HUES48 (cell line): ENCODE data around the gene ANKZF1.
"Not testable (repeated sequence)": the region's sequence is repeated elsewhere in the genome, so short reads cannot be mapped to it uniquely, and the experiment has no call there.

Experiments used
- H3K27ac ChIP-seq: one replicate; pipeline ENCODE4 v1.7.0; 2013; ENCODE audit warnings: low read depth, low read length, inconsistent platforms
- H3K27me3 ChIP-seq: 2 replicates; pipeline ENCODE4 v1.6.1; 2013; ENCODE audit warnings: mild to moderate bottlenecking, low read length; ENCODE audit not compliant: control insufficient read depth, insufficient read depth
- H3K36me3 ChIP-seq: 2 replicates; pipeline ENCODE4 v1.6.1; 2013; ENCODE audit warnings: low read length; ENCODE audit not compliant: control insufficient read depth, insufficient read depth
- H3K4me1 ChIP-seq: 2 replicates; pipeline ENCODE4 v1.6.1; 2013; ENCODE audit warnings: mild to moderate bottlenecking, low read length; ENCODE audit not compliant: control insufficient read depth, insufficient read depth
- H3K4me3 ChIP-seq: 2 replicates; pipeline ENCODE4 v1.5.1; 2013; ENCODE audit warnings: mild to moderate bottlenecking, low read depth, low read length
- H3K9ac ChIP-seq: 2 replicates; pipeline ENCODE4 v1.6.1; 2013; ENCODE audit warnings: mild to moderate bottlenecking, low read depth, low read length, moderate library complexity
- H3K9me3 ChIP-seq: 2 replicates; pipeline ENCODE4 v1.6.1; 2013; ENCODE audit warnings: low read length; ENCODE audit not compliant: control insufficient read depth, insufficient read depth

Gene ANKZF1

GRCh38 chr2:219251656-219252055 lies 22.1 kb downstream of the ANKZF1 start:
- no peak overlapping the region for H3K27ac ChIP-seq
- H3K27me3 ChIP-seq, result peaks cover 56% of the 10 kb centered on the region
- H3K4me3 ChIP-seq, result no peak overlapping the region
- H3K9me3 ChIP-seq, result no peaks in the 10 kb centered on the region
- H3K9ac ChIP-seq, result no peak overlapping the region
- peaks cover 29% of the 10 kb centered on the region for H3K36me3 ChIP-seq
- peaks cover 15% of the 10 kb centered on the region for H3K4me1 ChIP-seq

- Histone ChIP-seq H3K36me3 (peaks cover 25% of the 10 kb centered on the region), H3K4me1 (peaks cover 15% of the 10 kb centered on the region), H3K4me3 (peak overlapping the region; percentile 73; the same call in 1 of the 2 replicates), H3K27me3 (peaks cover 58% of the 10 kb centered on the region), H3K9me3 (no peaks in the 10 kb centered on the region), H3K27ac (no peak overlapping the region), H3K9ac (no peak overlapping the region)
Measured at GRCh38 chr2:219252084-219252483, 22.5 kb downstream of the ANKZF1 start.

DNA sequence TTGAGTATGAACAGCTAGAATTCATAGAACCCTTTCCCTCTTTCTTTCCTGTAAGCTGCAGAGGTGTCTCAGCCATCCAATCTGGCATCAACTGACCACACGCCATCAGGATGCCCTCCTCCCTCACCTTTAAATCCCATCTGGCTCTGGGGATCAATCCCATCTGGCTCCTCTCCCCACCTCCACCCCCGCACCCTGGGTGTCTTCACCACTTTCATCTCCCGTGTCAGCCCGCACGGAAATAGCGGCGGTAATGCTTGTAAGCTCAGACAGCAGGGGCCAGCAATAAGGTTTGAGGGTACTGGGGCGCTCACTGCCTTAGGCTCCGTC lies 22.9 kb downstream of the ANKZF1 start:
- Histone ChIP-seq H3K27ac (no peak overlapping the region), H3K27me3 (peaks cover 58% of the 10 kb centered on the region)

DNA sequence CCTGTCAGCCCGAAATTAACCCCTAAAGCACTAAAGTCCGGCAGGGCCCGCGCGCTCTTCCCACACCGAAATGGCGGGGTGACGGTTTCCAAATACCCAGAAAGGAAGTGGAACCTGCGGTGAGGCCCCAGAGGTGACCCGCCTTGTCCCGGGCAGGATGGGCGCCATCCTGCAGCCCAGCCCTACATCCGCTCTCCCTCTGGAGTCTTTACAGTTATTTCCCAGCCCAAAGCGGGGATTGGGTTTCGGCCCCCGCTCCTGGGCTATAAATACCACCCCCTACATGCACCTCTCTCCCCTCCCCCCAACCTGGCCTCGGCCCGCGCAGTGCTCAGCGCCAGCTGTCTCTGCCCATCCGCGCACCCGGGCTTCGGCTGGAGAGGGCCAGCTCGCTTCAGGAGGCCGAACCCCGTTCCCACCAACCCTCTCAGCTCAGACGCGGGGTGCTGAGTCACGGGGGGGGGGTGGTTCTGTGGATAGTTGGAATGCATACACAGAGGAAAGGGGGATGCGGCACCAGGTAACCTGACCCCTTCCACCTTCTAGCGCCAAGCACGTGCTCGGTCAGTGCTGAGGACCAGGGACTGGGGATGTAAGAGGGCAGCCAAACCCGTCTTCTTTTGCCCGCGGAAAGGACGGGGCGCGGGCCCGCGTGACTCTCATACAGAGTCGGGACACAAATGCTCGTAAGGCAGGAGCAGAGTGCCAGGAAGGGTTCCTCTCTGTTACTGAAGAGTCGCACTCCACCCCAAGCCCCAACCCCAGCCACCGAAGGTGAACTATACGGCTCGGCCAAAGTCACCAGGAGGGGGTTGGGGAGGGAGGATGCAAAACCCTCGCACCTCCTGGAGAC lies 23.5 kb downstream of the ANKZF1 start, which contains the start of gene TUBA4B:
TUBA4B (plus strand) TSS at position 344 of the 853 bp plus-strand sequence; CDS start at position 509, 165 bp downstream.
- Histone ChIP-seq H3K27me3 (peaks cover 58% of the 10 kb centered on the region), H3K9ac (no peak within 1 kb of the TSS), H3K4me1 (peaks cover 15% of the 10 kb centered on the region), H3K9me3 (no peaks in the 10 kb centered on the region), H3K27ac (no peak within 1 kb of the TSS), H3K4me3 (peak within 1 kb of the TSS; percentile 73), H3K36me3 (peaks cover 14% of the 10 kb centered on the region)

More for the DNA sequence above, 22.9 kb downstream of the ANKZF1 start:
- no peak overlapping the region for H3K9ac ChIP-seq
- peaks cover 20% of the 10 kb centered on the region for H3K36me3 ChIP-seq
- peaks cover 15% of the 10 kb centered on the region for H3K4me1 ChIP-seq
- H3K9me3 ChIP-seq, result no peaks in the 10 kb centered on the region
- H3K4me3 ChIP-seq, result peak overlapping the region; percentile 73

DNA sequence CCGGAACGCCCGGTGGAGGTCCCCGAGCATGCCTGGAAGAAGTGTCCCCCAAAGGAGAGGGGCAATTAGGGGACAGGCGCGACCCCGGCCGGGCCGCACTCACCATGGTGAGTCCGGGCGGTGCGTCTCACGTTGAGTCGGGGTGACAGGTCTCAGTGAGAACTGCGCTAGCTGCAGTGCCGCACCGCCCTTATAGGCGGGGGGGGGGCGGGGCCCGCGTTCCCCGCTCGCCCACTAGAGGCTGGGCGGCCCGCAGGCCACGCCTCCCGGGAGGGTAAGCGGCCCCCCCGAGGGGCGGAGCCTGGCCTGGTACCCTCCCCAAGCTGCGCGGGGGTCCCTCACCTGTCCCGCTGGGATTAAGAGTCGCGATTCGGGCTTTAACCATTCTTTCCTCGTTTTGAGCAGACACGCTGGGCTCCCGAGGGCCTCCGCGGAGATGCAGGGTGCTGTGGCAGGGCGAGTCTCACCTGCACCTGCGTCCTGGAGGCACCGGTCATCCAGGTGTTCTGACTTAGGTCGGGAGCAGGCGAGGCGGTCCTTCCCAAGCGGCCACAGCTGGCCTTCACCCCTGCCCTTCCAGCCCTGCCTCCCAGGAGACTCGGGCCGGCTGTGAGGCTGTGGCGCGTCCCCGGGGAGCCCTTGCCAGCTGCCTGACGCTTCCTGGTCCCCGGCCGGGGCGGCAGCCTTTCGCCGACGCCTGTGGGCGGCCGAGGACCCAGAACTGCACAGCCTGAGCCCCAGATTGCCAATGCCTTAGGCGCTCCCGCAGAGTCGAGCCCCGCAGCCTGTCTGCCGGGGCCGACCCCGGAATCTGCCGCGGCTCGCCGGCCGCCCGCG lies 24.4 kb downstream of the ANKZF1 start, which contains the start of gene TUBA4A:
TUBA4A (minus strand) TSS at position 166 of the 837 bp plus-strand sequence; CDS start at position 106, 60 bp downstream.
- H3K9ac ChIP-seq, result no peak within 1 kb of the TSS
- no peak within 1 kb of the TSS for H3K27ac ChIP-seq
- H3K9me3 ChIP-seq, result no peaks in the 10 kb centered on the region
- H3K4me1 ChIP-seq, result peaks cover 15% of the 10 kb centered on the region
- H3K27me3 ChIP-seq, result peaks cover 58% of the 10 kb centered on the region
- H3K36me3 ChIP-seq, result peaks cover 7% of the 10 kb centered on the region
- peak within 1 kb of the TSS; percentile 73 for H3K4me3 ChIP-seq

- Histone ChIP-seq H3K9ac (no peak overlapping the region), H3K4me1 (peaks cover 15% of the 10 kb centered on the region), H3K36me3 (peaks cover 6% of the 10 kb centered on the region), H3K9me3 (no peaks in the 10 kb centered on the region), H3K27me3 (peaks cover 63% of the 10 kb centered on the region), H3K4me3 (peak overlapping the region; percentile 73), H3K27ac (no peak overlapping the region)
Measured at GRCh38 chr2:219254590-219255201, 25.1 kb downstream of the ANKZF1 start.

DNA sequence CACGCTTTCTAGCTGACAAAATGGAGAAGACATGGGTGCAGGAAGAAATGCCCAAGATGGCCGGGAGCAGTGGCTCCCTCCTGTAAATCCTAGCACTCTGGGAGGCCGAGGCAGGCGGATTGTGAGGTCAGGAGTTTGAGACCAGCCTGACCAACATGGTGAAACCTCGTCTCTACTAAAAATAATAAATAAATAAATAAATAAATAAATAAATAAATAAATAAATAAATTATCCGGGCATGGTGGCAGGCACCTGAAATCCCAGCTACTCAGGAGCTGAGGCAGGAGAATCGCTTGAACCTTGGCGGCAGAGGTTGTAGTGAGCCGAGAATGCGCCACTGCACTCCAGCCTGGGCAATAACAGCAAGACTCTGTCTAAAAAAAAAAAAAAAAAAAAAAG lies 29.3 kb downstream of the ANKZF1 start:
- H3K9ac ChIP-seq, H3K4me3 ChIP-seq, H3K9me3 ChIP-seq, H3K4me1 ChIP-seq, H3K27ac ChIP-seq, H3K36me3 ChIP-seq: not testable (repeated sequence)
- H3K27me3 ChIP-seq, result peaks cover 44% of the 10 kb centered on the region

DNA sequence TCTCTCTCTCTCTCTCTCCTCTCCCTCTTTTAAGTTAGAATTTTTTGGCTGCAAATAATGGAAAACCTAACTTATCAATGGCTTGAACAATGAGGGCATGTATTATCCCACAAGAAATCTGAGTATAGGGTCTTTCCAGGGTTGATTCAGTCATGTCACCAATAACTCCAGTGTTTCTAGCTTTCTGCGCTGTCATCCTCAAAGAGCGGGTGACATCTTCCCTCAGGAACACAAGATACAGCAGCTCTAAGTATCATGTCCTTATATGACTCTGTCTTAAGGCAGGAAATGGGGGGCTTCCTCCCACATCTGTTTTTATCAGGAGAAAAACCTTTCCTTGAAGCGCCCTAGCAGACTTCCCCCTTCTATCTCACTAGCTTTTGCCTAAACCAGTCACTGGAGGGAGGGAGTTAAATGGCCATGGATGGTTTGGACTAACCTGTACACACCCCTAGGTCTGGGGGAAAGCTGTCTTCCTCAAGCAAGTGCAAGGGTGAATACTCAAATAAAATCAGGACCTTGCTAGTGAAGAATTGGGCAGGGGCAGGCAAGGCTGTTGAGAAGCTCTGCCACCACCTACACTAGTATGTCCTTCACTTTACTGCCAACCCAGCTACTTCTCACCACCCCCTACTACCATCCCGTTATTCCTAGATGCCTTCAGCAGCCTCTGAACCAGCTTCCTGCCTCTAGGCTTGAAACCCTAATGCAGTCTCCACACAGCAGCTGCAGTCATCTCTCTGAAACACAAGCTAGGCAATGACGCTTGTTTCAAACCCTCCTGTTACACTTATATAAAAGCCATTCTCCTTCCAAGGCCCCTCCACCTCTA lies 31.6 kb downstream of the ANKZF1 start:
- peaks cover 22% of the 10 kb centered on the region for H3K27me3 ChIP-seq
- no peak overlapping the region for H3K9ac ChIP-seq
- H3K9me3 ChIP-seq, result no peaks in the 10 kb centered on the region
- H3K27ac ChIP-seq, result no peak overlapping the region
- H3K36me3 ChIP-seq, result no peaks in the 10 kb centered on the region
- H3K4me1 ChIP-seq, result no peaks in the 10 kb centered on the region
- H3K4me3 ChIP-seq, result no peak overlapping the region

GRCh38 chr2:219266232-219266631 lies 36.6 kb downstream of the ANKZF1 start:
- Histone ChIP-seq H3K36me3 (no peaks in the 10 kb centered on the region), H3K4me3 (no peak overlapping the region), H3K9ac (no peak overlapping the region), H3K4me1 (no peaks in the 10 kb centered on the region), H3K27ac (no peak overlapping the region), H3K27me3 (peaks cover 10% of the 10 kb centered on the region; the same call in 1 of the 2 replicates), H3K9me3 (no peaks in the 10 kb centered on the region)

GRCh38 chr2:219266886-219267285 lies 37.3 kb downstream of the ANKZF1 start:
- H3K9me3 ChIP-seq, result no peaks in the 10 kb centered on the region

More at GRCh38 chr2:219266886-219267285, 37.3 kb downstream of the ANKZF1 start:
- H3K27me3 ChIP-seq, result 0 out of 2 replicates have a peak, but pooled peaks cover 4% of the 10 kb centered on the region
- no peaks in the 10 kb centered on the region for H3K4me1 ChIP-seq
- no peak overlapping the region for H3K9ac ChIP-seq
- H3K27ac ChIP-seq, result no peak overlapping the region
- no peaks in the 10 kb centered on the region for H3K36me3 ChIP-seq
- no peak overlapping the region for H3K4me3 ChIP-seq
